ENCODE results near the gene NRXN3.

The NRXN3 gene

GRCh38 chr14:79573486-79573885 is 1403.3 kb downstream of the NRXN3 start:
- DNase-seq: no peak

- DNase-seq: no peak
Measured at GRCh38 chr14:79575032-79575431, 1404.9 kb downstream of the NRXN3 start.

- DNase-seq: no peak
Measured at GRCh38 chr14:79576424-79576823, 1406.3 kb downstream of the NRXN3 start.

DNA sequence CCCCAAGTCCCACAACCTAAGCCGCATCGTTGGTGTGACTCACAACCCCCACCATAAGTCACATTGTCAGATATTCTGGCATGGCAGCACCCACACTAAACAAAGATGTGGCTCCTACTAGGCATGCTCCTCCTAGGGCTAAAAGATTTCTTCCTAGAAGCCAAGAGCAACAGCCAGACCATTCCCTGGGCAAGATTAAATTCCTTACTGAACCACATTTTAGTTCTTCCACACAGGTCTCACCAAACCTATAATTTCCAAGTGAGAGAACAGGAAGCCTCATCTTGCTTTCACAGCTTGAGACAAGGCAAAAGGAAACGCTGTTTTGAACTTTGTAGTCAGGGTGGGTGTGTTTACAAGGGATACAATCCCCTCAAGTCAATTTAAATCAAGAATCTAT is 1408.3 kb downstream of the NRXN3 start:
- no peak for DNase-seq

DNA sequence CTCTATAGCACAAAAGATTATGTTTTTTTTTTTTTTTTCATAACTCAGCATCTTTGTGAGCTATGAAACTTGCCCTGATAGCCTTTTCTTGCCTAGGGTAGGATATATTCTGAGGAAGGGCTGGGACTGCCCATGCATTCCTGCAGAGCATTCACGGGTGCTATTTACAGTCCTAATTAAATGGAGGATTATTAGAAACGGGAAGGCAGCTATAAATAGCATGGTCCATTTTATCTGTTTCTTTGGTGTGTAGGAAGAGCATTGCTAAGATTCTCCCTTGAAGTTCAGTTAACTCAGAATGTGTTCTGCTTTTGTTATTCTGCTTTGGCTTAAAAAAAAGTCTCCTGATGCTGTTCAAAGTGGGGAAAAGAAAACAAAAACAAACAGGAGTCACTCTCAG is 1410.2 kb downstream of the NRXN3 start:
- no peak for DNase-seq

DNA sequence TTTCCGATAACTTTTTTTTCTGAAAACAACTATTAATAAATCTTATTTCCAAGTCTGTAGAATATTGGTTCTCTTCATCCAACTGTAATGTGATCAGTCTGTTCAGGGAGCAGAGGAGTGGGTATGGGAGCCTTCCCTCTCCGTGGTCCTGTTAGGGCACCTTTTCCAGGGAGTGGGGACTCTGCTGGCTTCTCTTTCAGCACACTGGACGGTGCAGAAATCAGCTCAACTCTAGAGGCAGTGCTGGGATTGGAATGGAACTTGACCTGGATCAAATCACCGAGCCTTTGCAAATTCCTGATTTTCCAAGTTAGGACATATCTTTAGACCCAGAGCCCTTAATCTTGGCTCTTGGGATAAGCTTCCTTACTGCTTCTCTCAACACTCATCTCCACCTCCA is 1410.7 kb downstream of the NRXN3 start:
- no peak for DNase-seq

DNA sequence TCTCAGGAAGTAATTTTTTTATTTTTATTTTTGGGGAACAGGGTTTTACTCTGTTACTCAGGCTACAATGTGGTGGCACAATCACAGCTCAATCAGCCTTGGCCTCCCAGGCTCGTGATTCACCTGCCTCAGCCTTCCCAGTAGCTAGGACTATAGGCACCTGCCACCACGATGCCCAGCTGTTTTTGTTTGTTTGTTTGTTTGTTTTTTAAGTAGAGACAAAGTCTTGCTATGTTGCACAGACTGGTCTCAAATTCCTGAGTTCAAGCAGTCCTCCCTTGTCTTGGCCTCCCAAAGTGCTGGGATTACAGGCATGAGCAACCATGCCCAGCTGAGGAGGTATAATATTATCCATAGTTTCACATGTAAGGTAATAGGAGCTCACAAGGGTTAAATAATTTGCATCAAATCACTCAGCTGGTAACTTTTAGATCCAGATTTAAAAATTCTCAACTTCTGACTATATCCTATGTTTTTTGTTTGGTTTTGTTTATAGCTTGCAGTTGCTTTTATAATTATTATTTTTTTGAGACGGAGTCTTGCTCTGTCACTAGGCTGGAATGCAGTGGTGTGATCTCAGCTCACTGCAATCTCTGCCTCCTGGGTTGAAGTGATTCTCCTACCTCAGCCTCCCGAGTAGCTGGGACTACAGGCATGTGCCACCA is 1411.9 kb downstream of the NRXN3 start:
- DNase-seq: no peak

DNA sequence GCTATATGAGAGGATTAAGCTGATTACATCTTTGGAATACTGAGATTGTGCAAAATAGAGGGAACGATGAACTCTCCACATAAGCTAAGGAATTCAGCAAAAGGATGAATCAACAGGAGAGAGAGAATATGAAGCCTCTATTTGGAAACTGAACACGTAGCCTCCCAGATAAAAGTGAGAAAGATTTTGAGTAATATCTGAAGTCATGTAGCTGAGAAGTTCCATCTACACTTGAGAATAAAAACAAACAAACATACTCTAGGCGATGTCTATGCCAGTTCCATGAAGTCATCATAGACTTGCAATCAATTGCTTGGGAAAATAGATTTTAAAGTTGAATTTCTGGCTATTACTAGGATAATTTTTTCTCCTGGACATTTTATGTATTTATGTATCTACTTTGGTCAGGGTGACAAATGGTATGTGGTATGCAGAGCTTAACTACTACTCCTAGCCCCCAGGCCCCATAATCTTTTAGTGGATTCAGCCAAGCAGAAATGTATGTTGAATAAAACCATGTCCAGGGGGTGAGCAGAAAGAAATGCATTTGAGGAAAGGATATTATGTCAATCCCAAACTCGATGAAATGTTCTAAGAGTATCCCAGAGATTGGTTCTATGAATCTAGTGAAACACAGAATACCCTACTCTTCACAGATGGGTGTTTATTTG is 1413.7 kb downstream of the NRXN3 start:
- no peak for DNase-seq

- DNase-seq: no peak
Measured at GRCh38 chr14:79584679-79585078, 1414.5 kb downstream of the NRXN3 start.

- DNase-seq: no peak
Measured at GRCh38 chr14:79585845-79586244, 1415.7 kb downstream of the NRXN3 start.

GRCh38 chr14:79586416-79586815 is 1416.2 kb downstream of the NRXN3 start:
- DNase-seq: no peak

- no peak for DNase-seq
Measured at GRCh38 chr14:79586989-79587598, 1416.9 kb downstream of the NRXN3 start.

DNA sequence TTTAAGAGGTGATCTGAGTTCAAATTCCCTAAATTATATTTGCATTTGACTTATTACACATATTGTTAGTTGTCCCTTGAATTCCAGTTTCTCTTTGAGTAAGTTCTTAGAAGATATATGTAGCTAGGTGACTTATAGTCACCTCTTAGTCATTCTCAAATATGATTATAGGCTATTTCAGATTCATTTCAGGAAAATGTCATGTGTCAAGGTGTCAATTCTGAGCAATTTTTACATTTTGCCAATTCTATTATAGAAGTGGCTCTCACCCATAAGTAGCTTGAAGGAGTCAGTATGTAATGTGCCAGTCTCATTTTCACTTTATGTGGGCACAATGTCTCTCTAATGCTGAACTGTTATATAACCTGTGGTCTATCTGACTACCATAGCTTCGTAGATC is 1417.7 kb downstream of the NRXN3 start:
- DNase-seq: no peak

DNA sequence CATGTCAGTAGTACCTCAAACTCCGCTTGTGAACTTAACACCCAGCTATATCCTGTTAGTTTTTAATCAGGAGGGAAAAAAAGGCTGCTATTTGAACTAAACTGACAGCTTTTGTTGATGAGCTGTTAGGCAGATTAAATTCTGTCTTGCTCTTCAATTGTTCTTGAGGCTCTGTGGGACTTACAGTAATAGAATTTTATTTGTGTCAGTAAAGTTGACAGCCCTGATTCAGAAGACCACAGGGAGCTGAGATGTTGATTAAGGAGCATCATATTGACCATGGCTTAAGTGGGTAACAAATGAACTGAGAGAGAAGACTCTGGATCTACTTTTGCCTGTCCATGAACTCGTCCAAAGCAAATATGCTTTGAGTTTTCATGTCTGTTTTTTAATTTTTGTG is 1418.2 kb downstream of the NRXN3 start:
- DNase-seq: no peak

DNA sequence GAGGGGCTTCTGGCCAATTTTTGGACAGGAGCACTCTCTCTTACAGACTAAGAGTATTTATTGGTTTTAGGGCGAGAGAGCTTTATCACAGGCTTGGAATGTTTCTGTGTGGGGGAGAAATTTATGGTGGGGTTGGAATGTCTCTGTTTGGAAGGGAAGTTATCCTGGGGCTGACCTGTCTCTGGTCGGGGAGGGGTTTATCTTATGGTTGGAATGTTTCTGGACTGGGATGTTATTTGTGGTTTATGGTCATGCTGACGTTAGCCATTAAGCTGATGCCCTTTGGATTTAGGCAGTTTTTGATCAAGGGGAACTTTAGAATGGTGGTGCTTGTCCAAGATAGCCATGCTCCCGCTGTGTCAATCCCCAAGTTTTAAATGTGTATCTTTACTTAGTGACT is 1426.4 kb downstream of the NRXN3 start:
- DNase-seq: no peak

DNA sequence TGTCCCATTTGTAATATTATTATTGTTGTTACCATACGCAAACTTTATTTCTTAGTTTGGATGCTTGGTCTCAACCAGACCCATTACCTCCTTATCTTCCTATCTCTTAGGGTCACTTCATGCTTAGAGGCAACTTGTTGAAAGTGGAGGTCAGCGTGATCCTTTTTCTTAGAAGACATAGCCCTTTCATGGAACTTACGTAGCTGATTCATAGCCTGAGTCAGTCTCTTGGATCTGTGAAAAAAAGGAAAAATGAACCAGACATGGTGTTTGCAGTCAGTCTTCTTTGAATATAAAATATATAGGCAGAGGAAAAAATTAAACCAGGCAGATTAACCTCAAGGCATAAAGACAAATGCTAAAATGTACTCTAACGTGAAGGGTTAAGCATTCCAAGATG is 1427.4 kb downstream of the NRXN3 start:
- DNase-seq: no peak

DNA sequence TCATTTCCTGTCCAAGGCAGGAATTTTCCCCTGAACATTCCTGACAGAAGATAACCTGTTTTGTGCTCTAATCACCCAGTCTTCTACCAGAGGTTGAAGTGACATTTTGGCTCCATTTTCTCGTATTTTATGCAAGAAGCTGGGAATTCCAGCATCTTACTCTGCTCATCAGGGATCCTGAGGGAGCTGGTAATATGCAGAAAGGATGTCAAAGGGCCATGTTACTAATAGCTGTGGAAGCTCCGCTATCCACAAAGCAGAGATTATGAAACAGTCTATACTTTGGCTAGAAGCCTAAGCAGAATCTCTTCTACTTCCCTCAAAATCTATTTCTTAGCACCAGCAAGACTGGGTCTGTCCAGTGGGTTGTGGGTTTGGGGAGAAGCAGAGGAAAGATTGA is 1428.2 kb downstream of the NRXN3 start:
- DNase-seq: no peak

DNA sequence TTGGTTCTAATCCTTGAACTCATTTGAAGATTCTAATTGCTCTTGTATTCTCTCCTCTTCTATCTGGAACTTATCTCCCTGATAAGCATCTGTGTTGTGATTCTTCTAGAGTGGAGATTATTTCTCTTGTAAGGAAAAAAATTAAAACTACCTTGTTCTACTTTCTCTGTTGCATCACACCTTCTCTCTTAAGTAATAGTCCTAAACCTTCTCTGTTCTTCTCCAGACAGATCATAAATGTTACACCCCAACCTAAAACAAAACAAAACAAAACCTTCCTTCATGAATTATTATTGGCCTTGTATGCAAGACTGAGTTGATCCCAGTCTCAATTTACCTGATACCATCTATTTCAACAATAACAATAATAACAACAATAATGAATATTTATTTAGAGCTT is 1429.1 kb downstream of the NRXN3 start:
- DNase-seq: no peak

DNA sequence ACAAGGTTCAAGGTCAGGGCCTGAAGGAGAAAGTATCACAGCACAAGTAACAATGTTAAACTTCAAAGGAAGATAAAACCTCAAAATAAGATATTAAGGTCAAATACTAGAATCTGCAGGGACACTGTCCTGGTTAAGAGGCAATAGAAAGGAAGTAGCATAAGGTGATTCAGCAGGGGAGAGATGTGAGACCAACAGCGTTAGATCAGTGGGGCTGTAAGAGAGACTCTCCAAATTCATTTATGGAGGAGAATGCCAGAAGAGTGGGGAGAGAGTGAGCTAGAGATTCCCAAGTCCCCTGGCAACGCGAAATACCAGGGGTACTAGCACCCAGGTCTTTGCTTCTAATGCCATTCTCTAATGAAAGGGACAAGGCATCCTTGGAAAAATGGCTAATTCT is 1430.2 kb downstream of the NRXN3 start:
- no peak for DNase-seq

GRCh38 chr14:79601579-79601978 is 1431.4 kb downstream of the NRXN3 start:
- DNase-seq: no peak

- DNase-seq: no peak
Measured at GRCh38 chr14:79602045-79602444, 1431.9 kb downstream of the NRXN3 start.

GRCh38 chr14:79602742-79603141 is 1432.6 kb downstream of the NRXN3 start:
- DNase-seq: no peak

GRCh38 chr14:79605849-79606248 is 1435.7 kb downstream of the NRXN3 start:
- DNase-seq: no peak

DNA sequence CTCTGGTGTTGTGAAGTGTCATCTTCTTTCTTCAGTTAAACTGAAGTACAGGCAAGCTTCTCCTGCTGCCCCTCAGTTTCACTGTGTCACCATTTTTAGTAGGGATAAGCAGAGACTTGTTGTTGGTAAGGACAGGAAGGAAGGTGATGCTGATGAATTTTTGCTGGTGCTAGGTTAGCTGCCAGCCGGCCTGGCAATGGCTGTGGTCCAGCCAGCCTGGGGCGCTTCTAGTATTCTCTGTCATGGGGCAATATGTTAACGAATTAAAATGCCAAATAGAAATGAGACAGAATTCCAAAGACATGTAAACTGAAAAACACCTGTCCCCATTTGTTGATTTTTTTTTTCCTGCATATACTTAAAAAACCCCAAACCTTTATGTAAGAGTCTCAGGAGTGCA is 1438.3 kb downstream of the NRXN3 start:
- DNase-seq: no peak

DNA sequence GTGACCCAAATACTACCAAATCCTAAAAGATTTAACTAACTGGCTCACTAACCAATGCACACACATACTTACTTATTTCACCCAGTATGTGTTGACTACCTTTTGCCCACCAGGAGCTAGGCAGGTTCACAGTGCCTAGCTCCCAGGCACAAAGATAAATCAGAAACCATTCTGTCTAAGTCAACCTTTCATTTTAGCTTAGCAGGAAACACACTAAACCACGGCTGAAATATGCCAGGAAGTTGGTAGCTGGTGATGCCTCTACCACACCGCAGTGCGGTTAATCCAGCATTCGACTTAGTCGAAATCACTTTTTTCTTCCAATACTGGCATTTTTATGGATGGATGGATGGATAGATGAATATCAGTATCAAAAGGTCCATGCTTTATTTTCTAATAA is 1443.5 kb downstream of the NRXN3 start:
- DNase-seq: no peak

Data from activated CD4-positive, alpha-beta T cell treated with anti-CD3 and anti-CD28 coated beads, Interleukin-2, amount 50 U/mL, for 48 hours (primary cell).